Measurements from ENCODE around the gene ERBB4. TPM values are rescaled to one million over a fixed set of nuclear protein-coding genes. Genes with fewer than 3 reads are reported as not detected.
"Not testable (repeated sequence)": the region's sequence is repeated elsewhere in the genome, so short reads cannot be mapped to it uniquely, and the experiment has no call there.

ERBB4 gene
- total RNA-seq, 1 donor from 2014 or later: 2.8 TPM

DNA sequence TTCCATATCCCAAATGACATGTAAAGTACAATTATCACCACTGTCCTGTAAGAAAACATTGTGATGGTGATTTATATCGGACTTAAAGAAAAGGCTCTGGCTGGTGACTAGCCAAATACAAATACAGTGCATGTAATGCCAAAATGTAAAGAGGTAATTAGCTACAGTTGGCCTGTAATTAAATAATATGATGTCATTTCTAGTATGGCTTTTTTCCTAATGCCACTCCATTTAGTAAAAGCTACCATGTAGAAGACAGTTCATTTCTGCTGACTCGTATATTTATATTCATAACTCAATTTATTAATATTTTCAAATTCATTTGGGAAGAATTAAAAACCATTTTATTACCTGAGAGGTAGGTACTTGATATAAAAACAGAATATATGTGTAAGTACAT lies 815.7 kb downstream of the ERBB4 start:
- TF ChIP-seq, protein P1, sequence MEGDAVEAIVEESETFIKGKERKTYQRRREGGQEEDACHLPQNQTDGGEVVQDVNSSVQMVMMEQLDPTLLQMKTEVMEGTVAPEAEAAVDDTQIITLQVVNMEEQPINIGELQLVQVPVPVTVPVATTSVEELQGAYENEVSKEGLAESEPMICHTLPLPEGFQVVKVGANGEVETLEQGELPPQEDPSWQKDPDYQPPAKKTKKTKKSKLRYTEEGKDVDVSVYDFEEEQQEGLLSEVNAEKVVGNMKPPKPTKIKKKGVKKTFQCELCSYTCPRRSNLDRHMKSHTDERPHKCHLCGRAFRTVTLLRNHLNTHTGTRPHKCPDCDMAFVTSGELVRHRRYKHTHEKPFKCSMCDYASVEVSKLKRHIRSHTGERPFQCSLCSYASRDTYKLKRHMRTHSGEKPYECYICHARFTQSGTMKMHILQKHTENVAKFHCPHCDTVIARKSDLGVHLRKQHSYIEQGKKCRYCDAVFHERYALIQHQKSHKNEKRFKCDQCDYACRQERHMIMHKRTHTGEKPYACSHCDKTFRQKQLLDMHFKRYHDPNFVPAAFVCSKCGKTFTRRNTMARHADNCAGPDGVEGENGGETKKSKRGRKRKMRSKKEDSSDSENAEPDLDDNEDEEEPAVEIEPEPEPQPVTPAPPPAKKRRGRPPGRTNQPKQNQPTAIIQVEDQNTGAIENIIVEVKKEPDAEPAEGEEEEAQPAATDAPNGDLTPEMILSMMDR (IDR thresholded peaks at IDR 0.05): no peak
- Mint-ChIP-seq H3K4me1 (ENCODE audit: unreplicated experiment) (no peaks in the 10 kb centered on the region), H3K27me3 (ENCODE audit: unreplicated experiment) (no peaks in the 10 kb centered on the region), H3K36me3 (ENCODE audit: unreplicated experiment) (no peaks in the 10 kb centered on the region), H3K27ac (ENCODE audit: unreplicated experiment) (no peak overlapping the region), H3K9me3 (ENCODE audit: unreplicated experiment) (no peaks in the 10 kb centered on the region), H3K4me3 (ENCODE audit: unreplicated experiment) (no peak overlapping the region)
- no peak for DNase-seq (ENCODE audit: extremely low spot score, unreplicated experiment)

DNA sequence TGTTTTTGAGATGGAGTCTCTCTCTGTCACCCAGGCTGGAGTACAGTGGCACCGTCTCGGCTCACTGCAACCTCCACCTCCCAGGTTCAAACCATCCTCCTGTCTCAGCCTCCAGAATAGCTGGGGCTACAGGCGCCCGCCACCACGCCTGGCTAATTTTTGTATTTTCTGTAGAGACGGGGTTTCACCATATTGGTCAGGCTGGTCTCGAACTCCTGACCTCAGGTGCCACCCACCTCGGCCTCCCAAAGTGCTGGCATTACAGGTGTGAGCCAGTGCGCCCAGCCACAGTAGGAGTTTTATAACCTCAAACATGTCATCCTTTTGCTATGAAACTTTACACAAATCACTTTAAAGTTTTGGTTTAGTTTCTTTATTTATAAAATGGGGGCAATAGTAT lies 816.7 kb downstream of the ERBB4 start:
- H3K36me3 Mint-ChIP-seq (ENCODE audit: unreplicated experiment); H3K4me3 Mint-ChIP-seq (ENCODE audit: unreplicated experiment); H3K9me3 Mint-ChIP-seq (ENCODE audit: unreplicated experiment): not testable (repeated sequence)

GRCh38 chr2:211709389-211709788 lies 829.2 kb downstream of the ERBB4 start:
- TF ChIP-seq, protein P1 (IDR thresholded peaks at IDR 0.05): no peak
- no peak for DNase-seq (ENCODE audit: extremely low spot score, unreplicated experiment)
- no peak overlapping the region for H3K4me3 Mint-ChIP-seq (ENCODE audit: unreplicated experiment)
- H3K4me1 Mint-ChIP-seq (ENCODE audit: unreplicated experiment): no peaks in the 10 kb centered on the region
- H3K27me3 Mint-ChIP-seq (ENCODE audit: unreplicated experiment): no peaks in the 10 kb centered on the region
- no peak overlapping the region for H3K27ac Mint-ChIP-seq (ENCODE audit: unreplicated experiment)
- no peaks in the 10 kb centered on the region for H3K36me3 Mint-ChIP-seq (ENCODE audit: unreplicated experiment)
- no peaks in the 10 kb centered on the region for H3K9me3 Mint-ChIP-seq (ENCODE audit: unreplicated experiment)

More for the DNA sequence above, 816.7 kb downstream of the ERBB4 start:
- H3K27me3 Mint-ChIP-seq (ENCODE audit: unreplicated experiment); H3K4me1 Mint-ChIP-seq (ENCODE audit: unreplicated experiment); H3K27ac Mint-ChIP-seq (ENCODE audit: unreplicated experiment); DNase-seq (ENCODE audit: extremely low spot score, unreplicated experiment): not testable (repeated sequence)

GRCh38 chr2:211692689-211693088 lies 845.9 kb downstream of the ERBB4 start:
- no peaks in the 10 kb centered on the region for H3K27me3 Mint-ChIP-seq (ENCODE audit: unreplicated experiment)
- DNase-seq (ENCODE audit: extremely low spot score, unreplicated experiment): no peak
- no peaks in the 10 kb centered on the region for H3K4me1 Mint-ChIP-seq (ENCODE audit: unreplicated experiment)
- H3K36me3 Mint-ChIP-seq (ENCODE audit: unreplicated experiment): no peaks in the 10 kb centered on the region
- no peak overlapping the region for H3K27ac Mint-ChIP-seq (ENCODE audit: unreplicated experiment)
- H3K4me3 Mint-ChIP-seq (ENCODE audit: unreplicated experiment): no peak overlapping the region
- TF ChIP-seq, protein P1 (IDR thresholded peaks at IDR 0.05): no peak
- no peaks in the 10 kb centered on the region for H3K9me3 Mint-ChIP-seq (ENCODE audit: unreplicated experiment)

GRCh38 chr2:211690736-211691135 lies 847.9 kb downstream of the ERBB4 start:
- Mint-ChIP-seq H3K4me3 (ENCODE audit: unreplicated experiment) (no peak overlapping the region), H3K4me1 (ENCODE audit: unreplicated experiment) (no peaks in the 10 kb centered on the region), H3K27me3 (ENCODE audit: unreplicated experiment) (no peaks in the 10 kb centered on the region), H3K9me3 (ENCODE audit: unreplicated experiment) (no peaks in the 10 kb centered on the region), H3K36me3 (ENCODE audit: unreplicated experiment) (no peaks in the 10 kb centered on the region), H3K27ac (ENCODE audit: unreplicated experiment) (no peak overlapping the region)
- DNase-seq (ENCODE audit: extremely low spot score, unreplicated experiment): no peak
- TF ChIP-seq, protein P1 (IDR thresholded peaks at IDR 0.05): no peak

DNA sequence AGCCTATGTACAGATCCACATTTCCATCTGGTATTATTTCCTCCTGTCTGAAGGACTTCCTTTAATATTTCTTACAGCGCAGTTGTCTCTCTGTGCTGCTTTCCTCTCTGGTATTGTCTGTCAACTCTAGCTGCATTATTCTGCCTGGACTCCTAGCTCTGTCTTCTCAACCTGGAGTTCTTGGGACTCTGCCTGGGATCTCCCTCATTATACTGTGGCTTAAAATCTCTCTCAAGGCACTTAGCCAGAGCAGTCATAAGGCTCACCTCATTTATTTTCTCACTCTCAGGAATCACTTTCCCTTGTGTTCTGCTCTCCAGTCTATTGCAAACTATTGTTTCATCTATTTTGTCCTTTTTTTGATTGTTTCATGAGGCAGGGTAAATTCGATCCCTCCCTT lies 850.4 kb downstream of the ERBB4 start:
- TF ChIP-seq, protein P1 (IDR thresholded peaks at IDR 0.05): no peak
- DNase-seq (ENCODE audit: extremely low spot score, unreplicated experiment): no peak
- H3K4me1 Mint-ChIP-seq (ENCODE audit: unreplicated experiment): no peaks in the 10 kb centered on the region
- H3K4me3 Mint-ChIP-seq (ENCODE audit: unreplicated experiment): no peak overlapping the region
- peaks cover 18% of the 10 kb centered on the region for H3K9me3 Mint-ChIP-seq (ENCODE audit: unreplicated experiment)
- H3K36me3 Mint-ChIP-seq (ENCODE audit: unreplicated experiment): no peaks in the 10 kb centered on the region
- H3K27ac Mint-ChIP-seq (ENCODE audit: unreplicated experiment): no peak overlapping the region
- H3K27me3 Mint-ChIP-seq (ENCODE audit: unreplicated experiment): no peaks in the 10 kb centered on the region
